ENCODE measurements around the gene FOSB. TPM values are rescaled to one million over a fixed set of nuclear protein-coding genes. Genes with fewer than 3 reads are reported as not detected.
A peak's percentile ranks its signal among the peaks of the same experiment; 100 is the strongest.

Gene FOSB
- total RNA-seq, 1 experiment from 2014 or later, result 2.3 TPM

GRCh38 chr19:45492627-45493470, 25.1 kb downstream of the FOSB start:
- Mint-ChIP-seq H3K36me3 (peaks cover 3% of the 10 kb centered on the region; the same call in 1 of the 2 replicates), H3K4me3 (peak overlapping the region; percentile 81), H3K27me3 (ENCODE audit: low read depth) (peaks cover 21% of the 10 kb centered on the region), H3K4me1 (peaks cover 24% of the 10 kb centered on the region), H3K9me3 (no peaks in the 10 kb centered on the region), H3K27ac (peak overlapping the region; percentile 88)
- no peak for TF ChIP-seq RELA (CRISPR knock-in tag; IDR thresholded peaks at IDR 0.05; ENCODE audit: borderline replicate concordance)
- TF ChIP-seq ATF2 (CRISPR knock-in tag; IDR thresholded peaks at IDR 0.05; ENCODE audit: borderline replicate concordance, low read depth), result no peak
- no peak for TF ChIP-seq ZMAT4 (CRISPR knock-in tag; IDR thresholded peaks at IDR 0.05)
- peak; percentile 37; the same call in 1 of the 2 replicates for TF ChIP-seq FOXK1 (CRISPR knock-in tag; IDR thresholded peaks at IDR 0.05)
- peak; percentile 97 for TF ChIP-seq ZNF281 (CRISPR knock-in tag; IDR thresholded peaks at IDR 0.05)
- TF ChIP-seq USF1 (CRISPR knock-in tag; IDR thresholded peaks at IDR 0.05), result 0 out of 2 replicates have a peak, but pooled peaks have one; percentile 14
- TF ChIP-seq E2F5 (CRISPR knock-in tag; IDR thresholded peaks at IDR 0.05), result 0 out of 2 replicates have a peak, but pooled peaks have one; percentile 35
- no peak for TF ChIP-seq SOX15 (CRISPR knock-in tag; IDR thresholded peaks at IDR 0.05)
- no peak for TF ChIP-seq PREB (CRISPR knock-in tag; IDR thresholded peaks at IDR 0.05; ENCODE audit: borderline replicate concordance)
- TF ChIP-seq JAZF1 (CRISPR knock-in tag; IDR thresholded peaks at IDR 0.05), result no peak
- no peak for TF ChIP-seq ZBTB21 (CRISPR knock-in tag; IDR thresholded peaks at IDR 0.05; ENCODE audit: borderline replicate concordance)
- no peak for TF ChIP-seq CBFB (CRISPR knock-in tag; IDR thresholded peaks at IDR 0.05; ENCODE audit: low read depth)
- no peak for TF ChIP-seq JUN (CRISPR knock-in tag; IDR thresholded peaks at IDR 0.05)
- TF ChIP-seq SP1 (CRISPR knock-in tag; conservative IDR thresholded peaks at IDR 0.05), result peak; percentile 81
- peak; percentile 66; the same call in 1 of the 2 replicates for TF ChIP-seq ZNF121 (CRISPR knock-in tag; IDR thresholded peaks at IDR 0.05)
- no peak for TF ChIP-seq ZNF416 (CRISPR knock-in tag; IDR thresholded peaks at IDR 0.05)
- TF ChIP-seq CREM (CRISPR knock-in tag; IDR thresholded peaks at IDR 0.05), result 0 out of 2 replicates have a peak, but pooled peaks have one; percentile 35
- peak; percentile 48; the same call in 1 of the 2 replicates for TF ChIP-seq FOXP4 (CRISPR knock-in tag; IDR thresholded peaks at IDR 0.05)
- TF ChIP-seq MXD4 (CRISPR knock-in tag; IDR thresholded peaks at IDR 0.05; ENCODE audit: borderline replicate concordance), result no peak
- TF ChIP-seq E2F4 (CRISPR knock-in tag; IDR thresholded peaks at IDR 0.05; ENCODE audit: borderline replicate concordance, low read depth), result no peak
- TF ChIP-seq ETV6 (CRISPR knock-in tag; IDR thresholded peaks at IDR 0.05), result peak; percentile 80
- DNase-seq (ENCODE audit: low spot score), result peak; percentile 88
- ATAC-seq, result peak; percentile 65
- CTCF ChIA-PET, result interaction anchor here (0.7 to 9.1 kb wide), 7 partner anchors 7 to 149 kb away, joined by 3 to 145 read pairs (median 4); no protein-coding TSS in a partner anchor
- POLR2A ChIA-PET, result interaction anchor here (0.6 kb wide), 1 partner anchor 11 kb away, joined by 4 read pairs; no protein-coding TSS in a partner anchor
